ENCODE data around the gene NTPCR. TPM values are rescaled to one million over a fixed set of nuclear protein-coding genes. Genes with fewer than 3 reads are reported as not detected.

NTPCR gene
- total RNA-seq, 1 donor from 2014 or later = 29.5 TPM

- H3K27ac ChIP-seq = no peak overlapping the region
Observed at GRCh38 chr1:232932486-232933425, 17.7 kb upstream of the NTPCR start.

DNA sequence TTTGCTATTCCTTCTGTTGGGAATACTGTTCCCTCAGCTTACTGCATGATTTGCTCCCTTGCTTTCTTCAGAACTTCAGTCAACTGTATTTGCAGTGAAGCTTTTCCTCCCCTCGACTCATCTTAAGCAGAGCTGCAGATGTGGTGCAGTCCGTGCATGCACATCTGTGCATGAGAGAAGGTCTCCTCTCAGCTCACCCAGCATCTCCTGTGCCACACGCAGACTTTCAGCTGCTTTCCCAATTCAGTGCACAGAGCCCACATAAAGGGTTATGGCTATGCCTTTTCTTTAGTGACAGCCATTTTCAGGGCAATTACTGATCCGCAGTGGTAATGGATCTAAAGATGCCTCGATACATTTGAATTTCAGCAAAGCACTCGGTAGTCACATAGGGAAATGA lies 13.5 kb upstream of the NTPCR start:
- Histone ChIP-seq H3K9me3 (no peaks in the 10 kb centered on the region), H3K27me3 (ENCODE audit: low read depth) (no peaks in the 10 kb centered on the region), H3K36me3 (no peaks in the 10 kb centered on the region), H3K4me3 (no peak overlapping the region), H3K27ac (no peak overlapping the region), H3K4me1 (no peaks in the 10 kb centered on the region)
- DNase-seq = no peak
- ATAC-seq = no peak
- TF ChIP-seq CTCF (IDR thresholded peaks at IDR 0.05) = no peak
- intact Hi-C loops (cut with DNase I) = no loop called here

More at GRCh38 chr1:232932486-232933425, 17.7 kb upstream of the NTPCR start:
- intact Hi-C loops (cut with DNase I) = no loop called here
- no peaks in the 10 kb centered on the region for H3K27me3 ChIP-seq (ENCODE audit: low read depth)
- H3K4me1 ChIP-seq = no peaks in the 10 kb centered on the region
- no peaks in the 10 kb centered on the region for H3K36me3 ChIP-seq
- no peak for ATAC-seq
- DNase-seq = no peak
- no peak overlapping the region for H3K4me3 ChIP-seq
- no peak for TF ChIP-seq CTCF (IDR thresholded peaks at IDR 0.05)
- H3K9me3 ChIP-seq = no peaks in the 10 kb centered on the region

- intact Hi-C loops (cut with DNase I) = no loop called here
- DNase-seq = no peak
- Histone ChIP-seq H3K4me1 (no peaks in the 10 kb centered on the region), H3K9me3 (no peaks in the 10 kb centered on the region), H3K27me3 (ENCODE audit: low read depth) (no peaks in the 10 kb centered on the region), H3K4me3 (no peak overlapping the region), H3K36me3 (no peaks in the 10 kb centered on the region), H3K27ac (no peak overlapping the region)
- peak in 1 of 2 donors; percentile 63 for ATAC-seq
- TF ChIP-seq CTCF (IDR thresholded peaks at IDR 0.05) = no peak
Observed at GRCh38 chr1:232937741-232938375, 12.6 kb upstream of the NTPCR start.

DNA sequence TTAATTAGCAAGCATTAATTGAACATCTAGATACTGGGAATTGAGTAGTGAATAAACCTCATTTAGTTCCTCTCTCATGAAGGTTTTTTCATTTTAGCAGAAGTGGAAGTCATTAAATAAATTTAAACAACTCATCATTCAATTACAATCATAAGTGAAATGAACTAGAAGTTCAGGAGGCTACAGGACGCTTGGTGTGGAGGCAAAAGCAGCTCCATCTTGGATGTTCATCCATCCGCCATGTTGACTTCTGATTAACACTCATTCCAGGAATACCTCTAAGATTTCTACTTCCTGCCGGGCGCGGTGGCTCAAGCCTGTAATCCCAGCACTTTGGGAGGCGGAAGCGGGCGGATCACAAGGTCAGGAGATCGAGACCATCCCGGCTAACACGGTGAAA lies 11.5 kb upstream of the NTPCR start:
- intact Hi-C loops (cut with DNase I) = no loop called here
- Histone ChIP-seq H3K36me3 (no peaks in the 10 kb centered on the region), H3K27me3 (ENCODE audit: low read depth) (no peaks in the 10 kb centered on the region), H3K27ac (no peak overlapping the region), H3K9me3 (no peaks in the 10 kb centered on the region), H3K4me1 (no peaks in the 10 kb centered on the region), H3K4me3 (no peak overlapping the region)
- DNase-seq = no peak
- no peak for ATAC-seq
- no peak for TF ChIP-seq CTCF (IDR thresholded peaks at IDR 0.05)

GRCh38 chr1:232939748-232940147 lies 10.7 kb upstream of the NTPCR start:
- TF ChIP-seq CTCF (IDR thresholded peaks at IDR 0.05) = no peak
- no peak for ATAC-seq
- Histone ChIP-seq H3K27ac (no peak overlapping the region), H3K36me3 (no peaks in the 10 kb centered on the region), H3K9me3 (no peaks in the 10 kb centered on the region), H3K27me3 (ENCODE audit: low read depth) (no peaks in the 10 kb centered on the region), H3K4me3 (no peak overlapping the region), H3K4me1 (no peaks in the 10 kb centered on the region)
- no peak for DNase-seq
- intact Hi-C loops (cut with DNase I) = no loop called here
